Neural cell (in vitro differentiated cells): ENCODE results near the gene MS4A15. TPM values are rescaled to one million over a fixed set of nuclear protein-coding genes. Genes with fewer than 3 reads are reported as not detected.

ENCODE experiments used
- H2AFZ ChIP-seq: fragments of 200-600, 300-800 bp; sonication (generic), shearing (Covaris generic); 2 replicates; pipeline ENCODE4 v1.6.0; 2014; ENCODE audit warnings: low read depth, mild to moderate bottlenecking, antibody characterized with exemption, low read length, moderate library complexity
- H3F3A ChIP-seq: fragments of 200-600 bp; shearing (Covaris generic); 2 replicates; pipeline ENCODE4 v1.6.1; 2016; ENCODE audit warnings: mild to moderate bottlenecking, moderate library complexity, mixed read lengths, antibody characterized with exemption, low read length; ENCODE audit not compliant: insufficient read depth, poor library complexity, severe bottlenecking
- H3K27ac ChIP-seq: fragments of 200-600, 300-800 bp; sonication (generic), shearing (Covaris generic); 2 replicates; pipeline ENCODE4 v1.5.1; 2014; ENCODE audit warnings: mild to moderate bottlenecking, low read length, moderate library complexity
- H3K27me3 ChIP-seq: fragments of 300-800, 200-600 bp; sonication (generic), shearing (Covaris generic); 2 replicates; pipeline ENCODE4 v1.6.0; 2014; ENCODE audit warnings: mild to moderate bottlenecking, low read depth, low read length, moderate library complexity; ENCODE audit not compliant: insufficient read depth
- H3K36me3 ChIP-seq: fragments of 300-800, 200-600 bp; sonication (generic), shearing (Covaris generic); 2 replicates; pipeline ENCODE4 v1.5.1; 2014; ENCODE audit warnings: mild to moderate bottlenecking, antibody characterized with exemption, low read length, moderate library complexity; ENCODE audit not compliant: insufficient read depth
- H3K4me2 ChIP-seq: fragments of 300-800, 200-600 bp; sonication (generic), shearing (Covaris generic); 2 replicates; pipeline ENCODE4 v1.6.0; 2014; ENCODE audit warnings: mild to moderate bottlenecking, low read length
- H3K4me3 ChIP-seq: fragments of 300-800, 200-600 bp; sonication (generic), shearing (Covaris generic); 2 replicates; pipeline ENCODE4 v1.5.1; 2014; ENCODE audit warnings: mild to moderate bottlenecking, low read length, moderate library complexity
- H3K79me2 ChIP-seq: fragments of 200-600 bp; shearing (Covaris generic); replicated peaks from 2 replicates; pipeline ENCODE4 v1.6.0; 2014; ENCODE audit warnings: mild to moderate bottlenecking, low read length, moderate library complexity; ENCODE audit not compliant: insufficient read depth
- H3K9ac ChIP-seq: fragments of 300-800, 200-600 bp; sonication (generic), shearing (Covaris generic); 2 replicates; pipeline ENCODE4 v1.6.1; 2016; ENCODE audit warnings: mild to moderate bottlenecking, low read length, mixed read lengths
- H3K9me2 ChIP-seq: fragments of 200-600 bp; shearing (Covaris generic); 2 replicates; pipeline ENCODE4 v1.6.1; 2016; ENCODE audit warnings: mild to moderate bottlenecking, low read length, mixed read lengths; ENCODE audit not compliant: insufficient read depth
- H3K9me3 ChIP-seq: fragments of 200-600, 300-800 bp; sonication (generic), shearing (Covaris generic); 2 replicates; pipeline ENCODE4 v1.6.1; 2016; ENCODE audit warnings: mild to moderate bottlenecking, mixed run types, low read length, moderate library complexity, mixed read lengths
- H4K20me1 ChIP-seq: fragments of 200-600 bp; shearing (Covaris generic); 2 replicates; pipeline ENCODE4 v1.6.1; 2016; ENCODE audit warnings: mild to moderate bottlenecking, mixed run types; ENCODE audit not compliant: insufficient read depth
- EP300 ChIP-seq: fragments of 450-650 bp; conservative IDR thresholded peaks from 2 replicates; pipeline ENCODE4 v1.6.1; 2014; ENCODE audit warnings: antibody characterized with exemption, mild to moderate bottlenecking, moderate library complexity; ENCODE audit not compliant: poor library complexity, severe bottlenecking
- EZH2 ChIP-seq: fragments of 200-600, 300-800 bp; shearing (Covaris generic), sonication (generic); IDR thresholded peaks from 2 replicates; pipeline ENCODE4 v1.6.1; 2014; ENCODE audit warnings: antibody characterized with exemption, low read length, borderline replicate concordance, mild to moderate bottlenecking; ENCODE audit not compliant: insufficient read depth, poor library complexity, severe bottlenecking
- MXI1 ChIP-seq: fragments of 450-650 bp; conservative IDR thresholded peaks from 2 replicates; pipeline ENCODE4 v1.6.1; 2014; ENCODE audit warnings: antibody characterized with exemption, mild to moderate bottlenecking; ENCODE audit not compliant: poor library complexity, severe bottlenecking
- POLR2AphosphoS5 ChIP-seq: IDR thresholded peaks from 2 replicates; pipeline ENCODE4 v1.6.1; 2012
- RAD21 ChIP-seq: fragments of 450-650 bp; conservative IDR thresholded peaks from 2 replicates; pipeline ENCODE4 v1.6.1; 2014; ENCODE audit warnings: antibody characterized with exemption, mild to moderate bottlenecking, moderate library complexity
- SMC3 ChIP-seq: fragments of 450-650 bp; conservative IDR thresholded peaks from 2 replicates; pipeline ENCODE4 v1.6.1; 2014; ENCODE audit warnings: antibody characterized with exemption, mild to moderate bottlenecking, moderate library complexity; ENCODE audit not compliant: poor library complexity
- TAF1 ChIP-seq: IDR thresholded peaks from 2 replicates; pipeline ENCODE4 v1.6.1; 2012; ENCODE audit warnings: low read depth
- polyA plus RNA-seq: library from polyadenylated mRNA; depleted of rRNA; stranded (reverse); fragments of >200 nt; gene quantifications from 2 replicates; pipeline ENCODE4 v1.2.3, GENCODE V29; 2014
- TF ChIP-seq, protein P1 (sequence below): fragments of 450-650 bp; IDR thresholded peaks from 2 replicates; pipeline ENCODE4 v1.5.1; 2014; ENCODE audit warnings: antibody characterized with exemption, mild to moderate bottlenecking, moderate library complexity; ENCODE audit not compliant: poor library complexity, severe bottlenecking
- TF ChIP-seq, protein P2 (sequence below): IDR thresholded peaks from 2 replicates; pipeline ENCODE4 v1.6.1; 2012; ENCODE audit warnings: borderline replicate concordance

The MS4A15 gene
- polyA plus RNA-seq, 1 donor from 2014 or later: not detected

DNA sequence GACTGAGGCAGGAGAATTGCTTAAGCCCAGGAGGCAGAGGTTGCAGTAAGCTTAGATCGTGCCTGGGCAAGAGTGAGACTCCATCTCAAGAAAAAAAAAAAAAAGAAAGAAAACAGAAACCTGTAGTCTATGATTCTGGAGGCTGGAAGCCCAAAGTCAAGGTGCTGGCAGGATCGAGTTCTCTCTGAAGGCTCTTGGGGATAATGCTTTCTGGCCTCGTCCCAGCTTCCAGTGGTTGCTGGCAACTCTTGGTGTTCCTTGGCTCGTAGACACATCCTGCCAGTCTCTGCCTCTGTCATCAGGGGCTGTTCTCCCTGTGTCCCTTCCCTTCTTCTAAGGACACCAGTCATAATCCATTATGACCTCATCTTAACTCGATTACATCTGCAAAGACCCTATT lies 68.5 kb downstream of the MS4A15 start:
- H3K36me3 ChIP-seq: no peaks in the 10 kb centered on the region

DNA sequence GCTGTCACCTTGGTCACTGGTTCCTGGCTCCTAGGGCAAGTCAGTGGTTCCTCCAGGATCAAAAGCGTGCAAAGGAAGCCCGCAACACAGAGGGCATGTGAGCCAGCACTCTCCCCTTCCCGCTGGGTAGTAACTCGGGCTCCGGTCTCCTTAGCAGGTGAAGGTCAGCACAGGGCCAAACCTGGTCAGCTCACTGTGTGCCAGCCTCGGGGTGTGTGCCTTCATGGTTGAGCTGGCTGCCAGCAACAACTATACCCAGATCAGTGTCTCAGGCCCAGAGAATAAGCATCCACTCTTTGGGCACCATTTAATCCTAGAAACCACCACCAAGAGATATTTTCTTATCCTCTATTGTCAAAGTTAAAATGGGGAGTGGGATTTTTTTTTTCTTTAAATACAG lies 69.1 kb downstream of the MS4A15 start:
- Histone ChIP-seq H3K4me2 (no peak overlapping the region), H3K79me2 (no peaks in the 10 kb centered on the region), H2AFZ (no peak overlapping the region), H3F3A (no peaks in the 10 kb centered on the region), H3K9me3 (no peaks in the 10 kb centered on the region), H4K20me1 (no peaks in the 10 kb centered on the region), H3K36me3 (no peaks in the 10 kb centered on the region), H3K27ac (no peak overlapping the region), H3K9ac (no peak overlapping the region), H3K4me3 (no peak overlapping the region), H3K9me2 (no peaks in the 10 kb centered on the region), H3K27me3 (no peaks in the 10 kb centered on the region)
- TF ChIP-seq, protein P1, sequence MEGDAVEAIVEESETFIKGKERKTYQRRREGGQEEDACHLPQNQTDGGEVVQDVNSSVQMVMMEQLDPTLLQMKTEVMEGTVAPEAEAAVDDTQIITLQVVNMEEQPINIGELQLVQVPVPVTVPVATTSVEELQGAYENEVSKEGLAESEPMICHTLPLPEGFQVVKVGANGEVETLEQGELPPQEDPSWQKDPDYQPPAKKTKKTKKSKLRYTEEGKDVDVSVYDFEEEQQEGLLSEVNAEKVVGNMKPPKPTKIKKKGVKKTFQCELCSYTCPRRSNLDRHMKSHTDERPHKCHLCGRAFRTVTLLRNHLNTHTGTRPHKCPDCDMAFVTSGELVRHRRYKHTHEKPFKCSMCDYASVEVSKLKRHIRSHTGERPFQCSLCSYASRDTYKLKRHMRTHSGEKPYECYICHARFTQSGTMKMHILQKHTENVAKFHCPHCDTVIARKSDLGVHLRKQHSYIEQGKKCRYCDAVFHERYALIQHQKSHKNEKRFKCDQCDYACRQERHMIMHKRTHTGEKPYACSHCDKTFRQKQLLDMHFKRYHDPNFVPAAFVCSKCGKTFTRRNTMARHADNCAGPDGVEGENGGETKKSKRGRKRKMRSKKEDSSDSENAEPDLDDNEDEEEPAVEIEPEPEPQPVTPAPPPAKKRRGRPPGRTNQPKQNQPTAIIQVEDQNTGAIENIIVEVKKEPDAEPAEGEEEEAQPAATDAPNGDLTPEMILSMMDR: no peak
- TF ChIP-seq RAD21: no peak
- TF ChIP-seq MXI1: no peak
- no peak for TF ChIP-seq SMC3
- TF ChIP-seq, protein P2, sequence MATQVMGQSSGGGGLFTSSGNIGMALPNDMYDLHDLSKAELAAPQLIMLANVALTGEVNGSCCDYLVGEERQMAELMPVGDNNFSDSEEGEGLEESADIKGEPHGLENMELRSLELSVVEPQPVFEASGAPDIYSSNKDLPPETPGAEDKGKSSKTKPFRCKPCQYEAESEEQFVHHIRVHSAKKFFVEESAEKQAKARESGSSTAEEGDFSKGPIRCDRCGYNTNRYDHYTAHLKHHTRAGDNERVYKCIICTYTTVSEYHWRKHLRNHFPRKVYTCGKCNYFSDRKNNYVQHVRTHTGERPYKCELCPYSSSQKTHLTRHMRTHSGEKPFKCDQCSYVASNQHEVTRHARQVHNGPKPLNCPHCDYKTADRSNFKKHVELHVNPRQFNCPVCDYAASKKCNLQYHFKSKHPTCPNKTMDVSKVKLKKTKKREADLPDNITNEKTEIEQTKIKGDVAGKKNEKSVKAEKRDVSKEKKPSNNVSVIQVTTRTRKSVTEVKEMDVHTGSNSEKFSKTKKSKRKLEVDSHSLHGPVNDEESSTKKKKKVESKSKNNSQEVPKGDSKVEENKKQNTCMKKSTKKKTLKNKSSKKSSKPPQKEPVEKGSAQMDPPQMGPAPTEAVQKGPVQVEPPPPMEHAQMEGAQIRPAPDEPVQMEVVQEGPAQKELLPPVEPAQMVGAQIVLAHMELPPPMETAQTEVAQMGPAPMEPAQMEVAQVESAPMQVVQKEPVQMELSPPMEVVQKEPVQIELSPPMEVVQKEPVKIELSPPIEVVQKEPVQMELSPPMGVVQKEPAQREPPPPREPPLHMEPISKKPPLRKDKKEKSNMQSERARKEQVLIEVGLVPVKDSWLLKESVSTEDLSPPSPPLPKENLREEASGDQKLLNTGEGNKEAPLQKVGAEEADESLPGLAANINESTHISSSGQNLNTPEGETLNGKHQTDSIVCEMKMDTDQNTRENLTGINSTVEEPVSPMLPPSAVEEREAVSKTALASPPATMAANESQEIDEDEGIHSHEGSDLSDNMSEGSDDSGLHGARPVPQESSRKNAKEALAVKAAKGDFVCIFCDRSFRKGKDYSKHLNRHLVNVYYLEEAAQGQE: no peak
- TF ChIP-seq EP300: no peak
- TF ChIP-seq TAF1: no peak
- TF ChIP-seq POLR2AphosphoS5: no peak
- TF ChIP-seq EZH2: no peak

More for the DNA sequence above, 68.5 kb downstream of the MS4A15 start:
- Histone ChIP-seq H3K9ac (no peak overlapping the region), H4K20me1 (no peaks in the 10 kb centered on the region), H3K4me2 (no peak overlapping the region), H3K9me3 (no peaks in the 10 kb centered on the region), H3K27ac (no peak overlapping the region), H3F3A (no peaks in the 10 kb centered on the region), H3K79me2 (no peaks in the 10 kb centered on the region), H3K27me3 (no peaks in the 10 kb centered on the region), H2AFZ (no peak overlapping the region), H3K9me2 (no peaks in the 10 kb centered on the region), H3K4me3 (no peak overlapping the region)
- no peak for TF ChIP-seq EP300
- TF ChIP-seq TAF1: no peak
- no peak for TF ChIP-seq EZH2
- TF ChIP-seq MXI1: no peak
- TF ChIP-seq SMC3: no peak
- TF ChIP-seq, protein P1: no peak
- no peak for TF ChIP-seq RAD21
- TF ChIP-seq POLR2AphosphoS5: no peak
- TF ChIP-seq, protein P2: no peak
